Ovary (tissue), 9 donors: Measurements from ENCODE around the gene OSBPL9. TPM values are rescaled to one million over a fixed set of nuclear protein-coding genes. Genes with fewer than 3 reads are reported as not detected.
"Not testable (repeated sequence)": the region's sequence is repeated elsewhere in the genome, so short reads cannot be mapped to it uniquely, and the experiment has no call there.

ENCODE experiments used
- DNase-seq, 5 donors: peaks; one replicate each; pipeline ENCODE4 v3.0.0-alpha.2; 2019 to 2020
- H3K27ac ChIP-seq, 2 donors: fragments of 200-600 bp; one replicate each; pipeline versions ENCODE4 v1.5.1 to v1.8.0; 2019 to 2022
- H3K27me3 ChIP-seq: fragments of 200-600 bp; one replicate; pipeline ENCODE4 v1.8.0; 2022
- H3K36me3 ChIP-seq: fragments of 200-600 bp; sonication (generic); one replicate; pipeline ENCODE4 v1.5.1; 2019
- H3K4me1 ChIP-seq: one replicate; pipeline ENCODE4 v1.8.1; 2013; ENCODE audit warnings: mild to moderate bottlenecking, moderate library complexity; ENCODE audit not compliant: insufficient read depth
- H3K4me3 ChIP-seq: fragments of 200-600 bp; sonication (generic); one replicate; pipeline ENCODE4 v1.5.1; 2017
- H3K9me3 ChIP-seq, 2 donors: fragments of 200-600 bp in 1 of 2; sonication (generic) in 1 of 2; one replicate each; pipeline versions ENCODE4 v1.5.1 to v1.8.1; 2013 to 2019; ENCODE audit warnings: mild to moderate bottlenecking in 1 of 2, moderate library complexity in 1 of 2
- EP300 ChIP-seq: sonication (generic); formaldehyde crosslinking; IDR thresholded peaks from one replicate; pipeline ENCODE4 v1.6.1; 2017; ENCODE audit warnings: antibody characterized with exemption
- POLR2A ChIP-seq: fragments of 450-650 bp; IDR thresholded peaks from one replicate; pipeline ENCODE4 v1.6.1; 2017; ENCODE audit warnings: antibody characterized with exemption, mild to moderate bottlenecking, moderate library complexity
- WGBS, 3 donors: extraction: QIAGEN DNeasy Blood & Tissue Kit in 1 of 3; methylation state at CpG; one replicate each; pipeline versions ENCODE4 v1.1.5 to v1.1.7; 2013 to 2017; 5-methylcytosine and 5-hydroxymethylcytosine counted together
- intact Hi-C, 4 donors: fragments of 100-400 bp; cut with DNase I; formaldehyde crosslinking; loops; one replicate each; pipeline versions ENCODE4 v1.11.0 to v1.15.1; 2022 to 2023
- polyA plus RNA-seq, 2 donors: library from polyadenylated mRNA; stranded (reverse); fragments of 200-250 nt in 1 of 2; fragments of 350-450 nt in 1 of 2; fragmentation: Illumina TruSeq in 1 of 2; extraction: RNeasy Lipid Tissue Mini Kit (QIAGEN cat#74804) in 1 of 2; gene quantifications; one replicate each; pipeline ENCODE4 v1.2.3, GENCODE V29; 2013 to 2014
- total RNA-seq, 7 donors: library from RNA; depleted of rRNA in 2 of 7; stranded (reverse); fragments of >200 nt in 2 of 7; fragmentation: NEBNext Ultra II Directional in 3 of 7; extraction: Animal tissue kit (Norgen Biotek cat#: 25700) in 3 of 7; gene quantifications; one replicate each; pipeline versions ENCODE4 v1.1.0 to v1.2.4, GENCODE V29; 2016 to 2023
- TF ChIP-seq, protein P1 (sequence below), 3 donors: fragments of 450-650 bp in 2 of 3; fragments of 200-600 bp in 1 of 3; IDR thresholded peaks; one replicate each; pipeline versions ENCODE4 v1.5.1 to v1.8.0; 2016 to 2022; ENCODE audit warnings: antibody characterized with exemption in 3 of 3, mild to moderate bottlenecking in 1 of 3
- donor health status: DM: no; HTN: no; CAD: no; lungs with moderate emphysema.
- donor health status: DM: no; HTN: no; CAD: no.
- donor health status: Bipolar disorder and iron deficiency.
- donor health status: DM: yes; HTN: yes; CAD: no.
- donor health status: DM: no; HTN: no; CAD: no.
- donor health status: DM: yes; HTN: yes; CAD: no.

OSBPL9 gene
- total and polyA plus RNA-seq, 9 donors: 53.1 to 92.4 (median 72.6) TPM

DNA sequence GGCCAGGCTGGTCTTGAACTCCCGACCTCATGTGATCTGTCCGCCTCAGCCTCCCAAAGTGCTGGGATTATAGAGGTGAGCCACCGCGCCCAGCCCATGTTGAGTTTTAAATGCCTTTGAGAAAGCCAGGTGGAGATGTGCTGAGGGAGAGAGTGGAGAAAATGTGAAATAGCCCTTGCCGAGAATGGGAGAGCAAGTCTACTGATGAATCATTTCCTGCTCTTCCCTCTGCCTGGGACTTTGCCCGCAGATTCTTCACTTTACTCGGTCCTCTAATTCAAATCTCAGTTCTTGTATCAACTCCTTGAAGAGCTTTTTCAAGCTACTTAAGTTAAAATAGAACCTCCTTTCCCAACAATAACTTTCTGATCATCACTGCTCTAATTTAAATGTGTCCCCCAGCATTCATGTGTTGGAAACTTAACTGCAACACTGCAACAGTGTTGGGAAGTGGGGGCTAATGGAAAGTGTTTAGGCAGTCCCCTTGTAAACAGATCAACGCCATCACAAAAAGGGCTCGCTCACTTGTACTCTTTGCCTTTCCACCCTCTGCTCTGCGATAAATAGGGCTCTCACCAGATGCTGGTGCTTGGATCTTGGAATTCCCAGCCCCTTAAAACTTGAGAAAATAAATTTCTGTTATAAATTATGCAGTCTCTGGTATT is 27.8 kb downstream of the OSBPL9 start:
- H3K27ac ChIP-seq: peak overlapping the region in 1 of 2 donors; percentile 84
- DNase-seq: no peak

DNA sequence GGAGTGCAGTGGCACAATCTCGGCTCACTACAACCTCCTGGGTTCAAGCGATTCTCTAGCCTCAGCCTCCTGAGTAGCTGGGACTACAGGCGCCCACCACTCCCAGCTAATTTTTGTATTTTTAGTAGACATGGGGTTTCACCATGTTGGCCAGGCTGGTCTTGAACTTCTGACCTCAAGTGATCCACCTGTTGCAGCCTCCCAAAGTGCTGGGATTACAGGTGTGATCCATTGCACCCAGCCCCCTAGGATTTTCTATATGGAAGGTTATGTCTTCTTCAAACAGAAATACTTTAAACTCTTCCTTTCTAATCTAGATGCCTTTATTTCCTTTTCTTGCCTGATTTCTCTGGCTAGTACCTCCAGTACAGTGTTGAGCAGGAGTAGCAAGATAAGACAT is 29.7 kb downstream of the OSBPL9 start:
- WGBS, 3 donors: 98% methylated on average over 3 of the region's 3 CpGs

More for the DNA sequence above, 27.8 kb downstream of the OSBPL9 start:
- Histone ChIP-seq H3K27me3 (no peaks in the 10 kb centered on the region), H3K4me3 (no peak overlapping the region), H3K9me3 (no peaks in the 10 kb centered on the region), H3K4me1 (peaks cover 25% of the 10 kb centered on the region), H3K36me3 (no peaks in the 10 kb centered on the region)
- intact Hi-C loops: no loop called here
- WGBS, 3 donors: 81 to 89% (median 83%) methylated on average over 10 of the region's 10 CpGs
- no peak for TF ChIP-seq EP300
- TF ChIP-seq, protein P1, sequence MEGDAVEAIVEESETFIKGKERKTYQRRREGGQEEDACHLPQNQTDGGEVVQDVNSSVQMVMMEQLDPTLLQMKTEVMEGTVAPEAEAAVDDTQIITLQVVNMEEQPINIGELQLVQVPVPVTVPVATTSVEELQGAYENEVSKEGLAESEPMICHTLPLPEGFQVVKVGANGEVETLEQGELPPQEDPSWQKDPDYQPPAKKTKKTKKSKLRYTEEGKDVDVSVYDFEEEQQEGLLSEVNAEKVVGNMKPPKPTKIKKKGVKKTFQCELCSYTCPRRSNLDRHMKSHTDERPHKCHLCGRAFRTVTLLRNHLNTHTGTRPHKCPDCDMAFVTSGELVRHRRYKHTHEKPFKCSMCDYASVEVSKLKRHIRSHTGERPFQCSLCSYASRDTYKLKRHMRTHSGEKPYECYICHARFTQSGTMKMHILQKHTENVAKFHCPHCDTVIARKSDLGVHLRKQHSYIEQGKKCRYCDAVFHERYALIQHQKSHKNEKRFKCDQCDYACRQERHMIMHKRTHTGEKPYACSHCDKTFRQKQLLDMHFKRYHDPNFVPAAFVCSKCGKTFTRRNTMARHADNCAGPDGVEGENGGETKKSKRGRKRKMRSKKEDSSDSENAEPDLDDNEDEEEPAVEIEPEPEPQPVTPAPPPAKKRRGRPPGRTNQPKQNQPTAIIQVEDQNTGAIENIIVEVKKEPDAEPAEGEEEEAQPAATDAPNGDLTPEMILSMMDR (IDR thresholded peaks at IDR 0.05): no peak
- no peak for TF ChIP-seq POLR2A

DNA sequence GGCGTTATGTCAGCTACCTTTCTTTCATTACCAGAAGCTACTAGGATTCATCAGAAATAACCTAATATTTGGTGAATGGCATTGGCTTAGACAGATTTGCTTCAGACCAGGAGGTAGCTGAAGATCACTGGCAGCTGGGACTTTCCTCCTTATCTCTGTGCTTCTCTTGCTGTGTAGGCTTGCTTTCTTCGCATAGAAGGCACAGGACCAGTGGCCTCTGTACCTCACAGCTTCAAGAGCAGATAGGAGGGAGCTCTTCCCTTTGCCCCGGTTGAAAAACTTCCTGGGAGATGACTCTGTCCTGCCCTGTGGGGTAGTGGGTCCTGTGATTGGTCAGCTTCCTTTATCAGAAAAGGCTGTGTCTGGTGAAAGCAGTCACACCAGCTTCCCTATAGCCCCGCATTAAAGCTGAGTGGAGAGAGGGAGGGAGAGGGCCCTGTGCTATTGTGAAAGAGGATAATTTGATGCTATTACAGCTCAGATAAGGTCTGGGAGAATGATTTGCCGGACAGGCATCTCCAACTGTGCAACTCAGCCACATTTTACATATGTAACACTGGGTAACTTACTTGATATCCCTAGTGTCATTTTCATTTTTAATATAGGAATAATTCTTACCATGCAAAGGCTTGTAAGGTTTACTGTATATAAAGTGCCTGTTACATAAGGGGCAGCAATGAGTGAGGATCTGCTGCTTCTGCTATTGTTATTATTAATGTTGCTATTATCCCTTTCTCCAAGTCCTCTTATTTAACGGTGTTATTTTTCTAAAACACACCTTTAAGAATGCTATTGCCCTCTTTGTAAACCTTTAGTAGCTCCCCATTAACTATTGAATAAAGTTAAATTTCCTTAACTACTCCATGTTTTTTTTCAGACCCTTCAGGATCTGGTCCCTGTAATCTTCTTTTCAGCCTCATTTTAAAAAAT is 31.6 kb downstream of the OSBPL9 start:
- WGBS, 3 donors: 30 to 31% (median 30%) methylated on average over 6 of the region's 6 CpGs
- intact Hi-C loops: no loop called here
- no peak for DNase-seq

More for the DNA sequence above, 29.7 kb downstream of the OSBPL9 start:
- H3K4me3 ChIP-seq, H3K36me3 ChIP-seq, H3K27ac ChIP-seq, DNase-seq, H3K9me3 ChIP-seq, intact Hi-C loops, H3K27me3 ChIP-seq: not testable (repeated sequence)
- peaks cover 26% of the 10 kb centered on the region for H3K4me1 ChIP-seq

GRCh38 chr1:51649593-51650091 is 32.8 kb downstream of the OSBPL9 start:
- no peak for DNase-seq
- H3K4me3 ChIP-seq: no peak overlapping the region
- 48 to 58% (median 55%) methylated on average over 4 of the region's 4 CpGs for WGBS, 3 donors
- H3K9me3 ChIP-seq: no peaks in the 10 kb centered on the region
- TF ChIP-seq EP300: no peak
- TF ChIP-seq, protein P1 (IDR thresholded peaks at IDR 0.05): no peak
- TF ChIP-seq POLR2A: no peak
- H3K27me3 ChIP-seq: no peaks in the 10 kb centered on the region
- H3K27ac ChIP-seq: peak overlapping the region in 1 of 2 donors; percentile 30
- intact Hi-C loops: no loop called here
- H3K4me1 ChIP-seq: peaks cover 18% of the 10 kb centered on the region
- no peaks in the 10 kb centered on the region for H3K36me3 ChIP-seq

More for the DNA sequence above, 31.6 kb downstream of the OSBPL9 start:
- Histone ChIP-seq H3K9me3 (no peaks in the 10 kb centered on the region), H3K27ac (peak overlapping the region; percentile 30 to 55), H3K36me3 (no peaks in the 10 kb centered on the region), H3K4me3 (no peak overlapping the region), H3K27me3 (no peaks in the 10 kb centered on the region), H3K4me1 (peaks cover 21% of the 10 kb centered on the region)
- TF ChIP-seq, protein P1 (IDR thresholded peaks at IDR 0.05): no peak
- TF ChIP-seq POLR2A (no peak), EP300 (no peak)
